GM18861 (cell line): ENCODE measurements around the gene MSI2.

Source experiments
- ATAC-seq: cut with Tn5 transposase; IDR thresholded peaks from one replicate; pipeline ENCODE4 v1.9.1; 2021; ENCODE audit not compliant: unreplicated experiment

MSI2 gene

DNA sequence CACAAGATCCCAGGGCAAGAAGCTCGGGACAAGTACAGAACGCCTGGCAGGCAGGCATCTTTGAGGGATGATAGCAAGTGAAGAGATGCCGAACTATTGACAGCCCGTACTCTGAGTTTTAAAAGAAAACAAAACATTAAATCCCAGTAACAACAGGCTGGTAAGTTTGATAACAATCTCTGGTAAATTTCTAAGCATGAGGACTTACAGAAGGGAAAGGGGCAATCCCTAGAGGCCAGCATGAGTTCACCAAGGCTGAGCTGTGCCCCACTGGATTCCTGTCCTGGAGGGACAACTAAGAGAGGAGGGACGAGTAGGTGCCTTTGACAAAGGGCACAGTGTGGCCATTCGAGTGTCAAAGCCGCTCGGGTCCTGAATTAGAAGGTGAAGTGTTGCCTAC lies 462.6 kb downstream of the MSI2 start:
- no peak for ATAC-seq

DNA sequence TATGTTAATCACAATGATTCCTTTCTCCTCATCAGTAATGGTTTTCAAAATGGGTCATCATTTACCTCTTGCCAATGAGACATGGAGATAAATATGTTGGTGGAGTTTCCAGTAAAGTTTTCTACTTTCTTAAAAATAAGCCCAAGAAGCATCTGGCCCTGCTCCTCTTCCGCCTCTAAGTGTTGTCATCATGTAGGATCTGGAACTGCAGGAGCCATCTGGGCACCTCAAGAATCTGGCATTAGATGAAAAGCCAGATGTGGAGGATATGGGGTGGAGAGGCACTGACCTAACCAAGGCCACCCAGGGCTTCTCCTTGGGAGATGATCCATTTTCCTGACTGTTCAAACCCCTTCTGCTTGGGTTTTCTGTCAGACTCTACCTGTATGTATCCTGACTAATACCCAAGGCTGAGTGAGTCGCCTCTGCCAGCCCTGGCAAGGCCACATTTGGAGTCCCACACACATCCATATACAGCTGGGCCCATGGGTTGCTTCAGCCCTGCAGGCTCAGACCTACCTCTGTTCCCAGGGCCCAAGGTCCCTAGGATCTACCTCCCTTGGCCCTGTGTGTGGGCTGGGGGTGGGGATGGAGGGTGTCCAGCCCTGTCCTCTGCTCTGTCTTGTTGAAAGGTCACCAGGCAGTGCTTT lies 464.2 kb downstream of the MSI2 start:
- ATAC-seq: no peak

DNA sequence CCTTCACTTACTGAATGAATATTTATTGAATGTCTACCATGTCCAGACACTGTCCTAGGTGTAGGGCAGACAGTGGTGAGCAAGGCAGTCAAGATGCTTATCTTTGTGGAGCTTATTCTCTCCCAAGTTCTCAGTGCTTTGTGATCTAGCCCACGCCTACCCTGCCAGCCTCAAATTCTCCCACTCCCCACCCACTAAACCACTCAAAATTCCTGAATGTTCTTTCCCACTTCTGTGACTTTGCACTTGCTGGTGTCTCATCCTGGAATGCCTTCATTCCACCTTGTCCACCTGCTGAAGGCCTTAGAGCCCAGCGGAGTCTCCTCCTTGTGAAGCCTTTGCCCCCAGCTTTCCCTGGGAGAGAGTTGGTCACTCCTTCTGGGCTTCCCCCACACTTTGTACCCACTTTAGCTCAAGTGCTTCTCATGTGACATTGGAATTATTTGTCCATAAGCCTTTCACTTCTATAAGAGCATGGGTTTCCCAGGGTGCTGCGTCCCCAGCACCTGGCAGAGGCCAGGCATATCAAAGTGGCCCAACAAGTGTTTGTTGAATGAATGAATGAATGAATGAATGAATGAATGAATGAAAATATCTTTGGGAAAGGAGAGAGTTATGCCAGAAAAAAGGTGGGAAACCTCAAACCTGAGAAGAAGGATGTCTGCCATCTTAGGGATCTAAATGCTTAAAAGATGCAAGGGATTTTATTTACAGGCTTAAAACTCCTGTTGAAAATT lies 465.8 kb downstream of the MSI2 start:
- no peak for ATAC-seq

DNA sequence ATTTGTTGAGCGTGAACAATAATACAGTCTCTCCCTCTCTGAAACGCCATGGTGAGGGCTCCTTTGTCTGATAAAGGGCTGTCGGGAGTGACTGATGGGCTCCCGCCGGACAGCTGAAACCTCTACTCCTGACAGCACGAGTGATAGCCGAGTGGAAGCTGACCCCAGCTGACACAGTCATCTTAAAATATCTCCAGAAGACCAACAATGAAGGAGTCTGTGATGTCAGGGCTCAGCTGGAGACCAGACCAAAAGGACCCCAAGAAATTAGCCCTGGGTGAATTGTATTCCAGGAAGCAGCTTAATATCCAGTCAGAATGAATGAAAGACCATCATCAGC lies 466.4 kb downstream of the MSI2 start:
- no peak for ATAC-seq

DNA sequence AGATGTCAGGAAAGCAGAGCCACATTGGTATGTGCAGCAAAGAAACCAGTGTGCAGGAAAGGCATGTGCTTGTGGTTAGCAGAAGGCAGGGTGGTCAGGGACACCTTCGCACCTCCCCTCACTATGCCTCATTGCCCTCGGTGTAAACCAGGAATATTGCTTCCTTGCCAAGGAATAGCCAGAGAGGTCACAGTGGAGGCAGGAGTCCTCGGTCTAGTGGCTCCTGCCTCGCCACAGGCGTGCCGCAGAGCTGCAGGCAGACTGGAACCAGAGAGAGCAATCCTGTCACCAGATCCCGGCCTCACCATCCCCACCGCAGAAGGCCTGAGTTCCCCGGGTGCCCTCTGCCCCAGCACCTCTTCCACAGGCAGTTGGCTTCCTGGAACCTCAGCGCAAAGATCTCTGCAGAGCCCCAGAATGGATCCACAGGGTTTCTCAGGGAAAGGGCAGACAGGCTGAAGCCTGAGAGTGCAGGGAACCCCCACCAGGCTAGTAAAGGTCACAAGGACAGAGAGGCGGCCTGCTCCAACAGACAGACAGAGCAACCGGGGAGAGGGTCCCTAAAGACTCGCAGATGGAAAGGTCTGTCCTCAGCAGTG lies 467.2 kb downstream of the MSI2 start:
- ATAC-seq: no peak

DNA sequence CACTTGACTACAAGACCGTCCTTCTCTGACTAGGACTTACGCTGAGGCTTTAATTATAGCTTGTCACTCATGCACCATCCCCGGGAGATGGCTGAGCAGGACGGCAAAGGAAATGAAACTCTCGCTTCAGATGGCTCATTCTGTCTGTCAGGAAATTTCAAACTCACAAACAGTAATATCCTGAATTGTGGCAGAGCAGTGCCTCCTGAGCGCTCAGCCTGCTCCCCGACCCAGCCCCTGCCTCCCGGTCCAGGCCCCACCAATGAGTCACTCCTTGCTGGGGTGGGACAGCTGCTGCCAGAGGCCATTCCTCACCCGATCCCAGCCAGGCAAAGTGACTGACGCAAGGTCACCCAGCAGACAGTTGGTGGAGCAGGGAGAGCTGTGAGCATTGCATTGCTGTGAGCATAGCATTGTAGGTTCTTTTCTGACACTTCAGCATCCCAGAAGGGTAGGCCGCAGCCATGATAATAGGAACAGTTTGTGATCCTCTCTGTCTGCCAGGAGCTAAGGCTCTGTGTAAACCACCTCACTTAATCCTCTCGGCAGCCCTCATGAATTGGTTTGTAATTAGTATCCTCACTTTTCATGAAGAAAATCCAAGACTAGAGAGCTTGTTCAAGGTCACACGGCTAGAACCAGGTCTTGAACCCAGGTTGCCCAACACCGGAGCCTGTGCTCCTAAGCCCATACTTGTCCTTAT lies 467.9 kb downstream of the MSI2 start:
- ATAC-seq: no peak

DNA sequence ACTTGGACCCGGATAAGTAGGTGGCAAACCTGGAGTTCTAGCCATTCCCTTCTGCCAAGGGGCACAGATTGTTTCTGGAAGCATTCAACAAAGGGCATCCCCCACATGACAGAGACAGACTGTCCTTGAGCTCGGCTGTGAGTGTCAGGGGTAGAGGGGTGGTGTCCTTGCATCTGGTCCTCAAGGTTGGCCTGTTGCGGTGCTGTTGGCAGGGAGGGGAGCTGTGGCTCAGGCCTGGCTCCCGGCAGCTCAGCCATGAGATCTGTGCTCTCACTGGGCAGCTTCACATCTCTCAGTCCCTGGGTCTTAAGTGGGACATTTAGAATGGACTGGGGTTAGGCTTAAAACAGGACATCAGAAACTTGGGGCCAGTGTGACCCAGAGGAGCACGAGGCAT lies 468.4 kb downstream of the MSI2 start:
- no peak for ATAC-seq

DNA sequence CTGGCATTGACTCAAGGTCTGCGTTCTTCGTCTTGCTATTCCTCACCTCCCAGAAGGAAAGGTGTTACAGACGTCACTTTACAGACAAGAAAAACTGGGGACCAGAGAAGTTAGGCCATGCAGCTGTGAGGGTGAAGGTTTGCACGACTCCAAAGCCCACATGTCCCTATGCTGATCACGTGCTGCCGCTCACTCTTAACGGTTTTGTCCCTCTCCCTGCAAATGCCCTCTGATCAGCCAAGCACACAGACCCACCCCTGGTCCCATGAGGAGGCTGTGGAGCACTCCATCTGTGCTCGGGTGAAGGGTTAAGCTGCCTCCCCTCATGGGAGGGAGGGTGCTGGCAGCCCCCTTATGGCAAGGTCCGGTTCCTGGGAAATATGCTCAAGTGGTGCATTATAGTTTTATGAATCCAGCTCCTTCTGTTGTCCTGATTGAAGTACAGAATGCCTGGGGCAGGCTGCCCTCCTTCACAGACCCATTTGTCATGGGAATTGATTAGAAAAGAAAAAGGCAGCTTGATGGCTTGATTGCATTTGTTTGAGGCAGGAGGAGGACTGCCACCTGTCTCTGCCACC lies 470.0 kb downstream of the MSI2 start:
- no peak for ATAC-seq

DNA sequence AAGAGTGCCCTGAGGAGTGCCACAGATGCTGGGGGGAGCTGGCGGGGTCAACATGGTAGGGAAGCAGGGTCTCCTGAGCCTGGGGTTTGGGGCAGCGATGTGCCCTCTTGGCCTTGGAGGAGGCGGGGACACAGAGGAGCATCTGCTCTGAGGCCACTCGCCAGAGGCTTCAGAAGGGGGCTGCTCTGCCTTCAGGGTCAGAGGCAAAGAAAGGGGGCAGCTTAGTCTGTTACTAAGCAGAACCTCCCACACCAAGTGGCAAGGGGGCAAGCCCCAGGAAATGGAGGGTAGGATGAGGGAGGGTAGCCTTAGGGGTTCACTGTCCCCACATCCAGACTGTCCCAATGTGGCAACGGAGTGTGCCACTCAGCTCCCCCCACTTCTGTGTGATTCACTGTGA lies 470.5 kb downstream of the MSI2 start:
- no peak for ATAC-seq

DNA sequence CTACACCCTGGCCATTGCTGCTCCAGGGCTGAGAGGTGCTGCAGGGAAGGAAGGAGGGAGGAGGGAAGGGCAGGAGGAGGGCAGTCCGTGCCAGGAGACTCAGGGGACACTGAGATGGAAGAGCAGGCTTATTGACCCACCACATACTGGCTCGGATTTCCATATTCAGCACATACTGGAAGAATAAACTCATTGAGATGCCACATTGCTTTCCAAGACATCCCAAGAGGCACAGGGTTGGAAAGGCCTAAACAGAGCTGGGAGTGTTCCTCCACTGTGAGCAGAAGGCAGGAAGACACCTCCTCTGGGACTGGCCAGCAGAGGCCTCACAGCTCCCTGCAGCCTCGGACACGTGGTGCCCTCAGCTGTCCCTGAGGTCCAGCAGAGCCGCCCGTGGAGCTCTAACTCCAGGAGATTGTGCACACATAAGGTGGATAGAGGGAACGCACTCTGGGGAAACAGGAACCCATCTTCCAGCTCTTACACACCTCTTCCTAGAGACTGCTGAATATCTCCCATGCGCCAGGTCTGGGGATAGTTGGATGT lies 471.4 kb downstream of the MSI2 start:
- ATAC-seq: no peak

DNA sequence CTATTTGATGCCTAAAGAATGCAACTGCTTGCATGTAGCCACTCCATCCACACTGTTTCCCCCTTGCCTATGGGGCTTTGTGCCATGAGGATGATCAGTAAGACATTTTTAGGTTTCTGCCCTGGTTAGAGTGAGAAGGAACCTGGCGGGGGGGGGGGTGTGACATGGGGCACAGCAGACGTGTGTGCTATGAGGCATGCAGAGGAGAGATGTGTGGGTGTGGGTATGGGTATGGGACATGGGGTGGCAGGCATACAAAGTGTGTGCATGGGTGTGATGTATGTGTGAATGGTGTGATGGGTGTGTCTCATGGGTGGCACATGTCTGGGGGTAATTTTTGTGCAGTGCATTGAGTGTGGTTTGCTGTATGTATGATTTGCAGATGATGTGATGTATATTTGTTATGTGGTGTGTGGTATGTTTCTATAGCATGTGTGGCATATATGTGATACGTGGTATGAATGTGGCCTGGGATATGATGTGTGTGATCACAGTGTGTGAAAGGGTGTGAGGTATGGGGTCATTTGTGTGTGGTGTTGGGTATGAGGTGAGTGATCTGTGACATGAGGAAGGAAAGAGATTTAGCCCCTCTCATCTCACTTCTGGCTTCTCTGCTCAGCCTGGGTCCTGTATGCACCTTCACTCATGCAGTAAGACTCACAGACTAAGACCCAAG lies 473.8 kb downstream of the MSI2 start:
- no peak for ATAC-seq

DNA sequence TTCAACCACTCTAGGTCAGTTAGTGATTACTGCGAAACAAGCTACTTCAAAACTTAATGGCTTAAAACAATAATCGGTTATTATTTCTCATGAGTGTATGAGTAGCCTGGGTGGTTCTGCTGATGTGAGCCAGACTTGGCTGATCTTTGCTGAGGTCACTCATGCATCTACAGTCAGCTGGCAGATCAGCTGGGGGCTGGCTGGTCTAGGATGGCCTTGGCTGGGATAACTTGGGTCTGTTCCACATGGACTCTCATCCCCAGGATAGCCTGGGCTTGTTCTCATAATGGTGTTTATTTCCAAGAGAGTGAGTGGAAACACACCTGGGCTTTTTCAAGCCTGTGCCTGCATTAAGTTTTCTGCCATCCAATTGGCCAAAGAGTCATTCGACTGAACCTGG lies 475.7 kb downstream of the MSI2 start:
- ATAC-seq: no peak

DNA sequence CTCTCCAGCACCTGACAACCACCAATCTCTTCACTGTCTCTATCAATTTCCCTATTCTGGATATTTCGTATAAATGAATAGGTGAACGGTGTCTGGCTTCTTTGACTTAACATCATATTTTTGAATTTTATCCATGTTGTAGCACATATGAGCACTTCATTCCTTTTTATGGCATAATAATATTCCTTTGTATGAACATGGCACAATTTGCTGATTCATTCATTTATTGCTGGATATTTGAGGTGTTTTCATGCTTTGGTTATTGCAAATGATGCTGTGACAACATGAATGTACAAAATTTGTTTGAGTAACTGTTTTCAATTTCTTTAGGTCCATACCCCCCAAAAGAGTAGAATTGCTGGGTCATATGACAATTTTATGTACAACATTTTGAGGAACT lies 476.8 kb downstream of the MSI2 start:
- ATAC-seq: no peak
